ENCODE data around the gene PPP4C.

The PPP4C gene

DNA sequence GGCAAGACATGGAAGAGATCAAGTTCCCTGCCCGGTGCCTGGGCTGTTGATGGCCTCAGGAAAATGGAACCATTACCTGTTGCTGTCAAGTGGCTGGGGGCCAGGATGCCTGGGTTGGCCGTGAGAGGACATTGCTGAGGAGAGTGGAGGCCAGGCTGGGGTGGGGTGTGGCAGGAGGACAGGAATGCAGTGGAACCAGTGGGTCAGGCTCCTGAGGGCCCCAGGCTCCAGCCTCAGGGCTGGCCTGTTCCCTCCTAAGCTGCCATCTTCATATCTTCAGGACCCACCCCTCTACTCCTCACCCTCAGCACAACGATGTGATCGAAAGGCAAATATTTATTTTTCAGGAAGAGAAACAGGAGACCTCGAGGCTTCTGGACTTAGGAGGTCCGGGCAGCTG is 28.7 kb downstream of the PPP4C start:
- no peaks in the 10 kb centered on the region for H4K20me1 ChIP-seq (ENCODE audit: low read depth, low read length)
- H3K27me3 ChIP-seq (ENCODE audit: low read length) = no peaks in the 10 kb centered on the region
- H3K27ac ChIP-seq (ENCODE audit: low read depth, low read length) = no peak overlapping the region
- H3K9me3 ChIP-seq (ENCODE audit: insufficient read depth, low read length) = no peaks in the 10 kb centered on the region
- no peaks in the 10 kb centered on the region for H3K9me2 ChIP-seq (replicated peaks; ENCODE audit: insufficient read depth, low read length)
- H3K9ac ChIP-seq (ENCODE audit: low read length) = no peak overlapping the region
- no peaks in the 10 kb centered on the region for H3K79me2 ChIP-seq (ENCODE audit: insufficient read depth, low read length)
- H2AFZ ChIP-seq (ENCODE audit: low read depth, low read length, severe bottlenecking) = no peak overlapping the region
- no peaks in the 10 kb centered on the region for H3F3A ChIP-seq (ENCODE audit: insufficient read depth)
- H3K4me3 ChIP-seq (ENCODE audit: insufficient read depth, low read length, poor library complexity, severe bottlenecking) = no peak overlapping the region
- H3K36me3 ChIP-seq (ENCODE audit: low read length) = no peaks in the 10 kb centered on the region
- TF ChIP-seq, protein P1, sequence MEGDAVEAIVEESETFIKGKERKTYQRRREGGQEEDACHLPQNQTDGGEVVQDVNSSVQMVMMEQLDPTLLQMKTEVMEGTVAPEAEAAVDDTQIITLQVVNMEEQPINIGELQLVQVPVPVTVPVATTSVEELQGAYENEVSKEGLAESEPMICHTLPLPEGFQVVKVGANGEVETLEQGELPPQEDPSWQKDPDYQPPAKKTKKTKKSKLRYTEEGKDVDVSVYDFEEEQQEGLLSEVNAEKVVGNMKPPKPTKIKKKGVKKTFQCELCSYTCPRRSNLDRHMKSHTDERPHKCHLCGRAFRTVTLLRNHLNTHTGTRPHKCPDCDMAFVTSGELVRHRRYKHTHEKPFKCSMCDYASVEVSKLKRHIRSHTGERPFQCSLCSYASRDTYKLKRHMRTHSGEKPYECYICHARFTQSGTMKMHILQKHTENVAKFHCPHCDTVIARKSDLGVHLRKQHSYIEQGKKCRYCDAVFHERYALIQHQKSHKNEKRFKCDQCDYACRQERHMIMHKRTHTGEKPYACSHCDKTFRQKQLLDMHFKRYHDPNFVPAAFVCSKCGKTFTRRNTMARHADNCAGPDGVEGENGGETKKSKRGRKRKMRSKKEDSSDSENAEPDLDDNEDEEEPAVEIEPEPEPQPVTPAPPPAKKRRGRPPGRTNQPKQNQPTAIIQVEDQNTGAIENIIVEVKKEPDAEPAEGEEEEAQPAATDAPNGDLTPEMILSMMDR (IDR thresholded peaks at IDR 0.05; ENCODE audit: insufficient read depth, low read length, poor library complexity, severe bottlenecking) = no peak
- no peak for TF ChIP-seq EZH2phosphoT487 (conservative IDR thresholded peaks at IDR 0.05; ENCODE audit: low read length)
- H3K4me2 ChIP-seq (ENCODE audit: low read depth, low read length, poor library complexity, severe bottlenecking) = no peak overlapping the region

DNA sequence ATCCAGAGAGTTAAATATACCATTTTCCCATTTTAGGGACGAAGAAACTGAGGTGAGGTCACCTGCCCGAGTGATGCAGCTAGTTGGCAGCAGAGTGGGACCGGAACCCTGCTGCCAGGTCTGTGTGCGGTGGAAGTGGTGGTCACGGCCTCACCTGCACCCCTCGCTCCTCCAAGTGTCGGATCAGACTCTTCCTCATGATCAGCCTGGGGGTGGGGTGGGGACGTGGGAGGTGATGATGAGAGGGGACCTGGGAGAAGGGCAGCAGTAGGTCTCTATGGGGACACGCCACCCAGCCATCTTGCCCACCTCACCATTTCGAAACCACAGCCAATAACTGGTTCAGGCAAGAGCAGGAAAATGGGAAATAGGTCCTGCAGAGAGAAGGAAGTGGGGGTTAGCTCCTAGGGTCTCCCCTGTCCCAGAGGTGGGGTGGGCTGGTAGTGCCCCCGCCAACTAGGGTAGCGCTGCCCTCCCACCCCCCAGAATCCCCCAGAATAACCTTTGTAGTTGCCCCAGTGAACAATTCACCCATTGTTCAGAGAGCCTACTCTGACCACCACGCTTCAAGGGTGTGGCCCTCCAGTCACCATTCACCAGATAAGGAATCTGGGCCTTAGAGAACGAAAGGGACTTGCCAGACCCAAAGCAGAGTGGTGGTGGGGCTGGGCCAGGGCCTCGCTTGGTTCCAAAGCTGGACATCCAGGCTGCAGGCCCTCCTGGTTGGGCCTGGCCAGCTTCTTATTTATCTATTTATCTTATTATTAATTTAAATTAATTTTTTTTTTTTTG is 32.5 kb downstream of the PPP4C start:
- no peak overlapping the region for H3K9ac ChIP-seq (ENCODE audit: low read length)

DNA sequence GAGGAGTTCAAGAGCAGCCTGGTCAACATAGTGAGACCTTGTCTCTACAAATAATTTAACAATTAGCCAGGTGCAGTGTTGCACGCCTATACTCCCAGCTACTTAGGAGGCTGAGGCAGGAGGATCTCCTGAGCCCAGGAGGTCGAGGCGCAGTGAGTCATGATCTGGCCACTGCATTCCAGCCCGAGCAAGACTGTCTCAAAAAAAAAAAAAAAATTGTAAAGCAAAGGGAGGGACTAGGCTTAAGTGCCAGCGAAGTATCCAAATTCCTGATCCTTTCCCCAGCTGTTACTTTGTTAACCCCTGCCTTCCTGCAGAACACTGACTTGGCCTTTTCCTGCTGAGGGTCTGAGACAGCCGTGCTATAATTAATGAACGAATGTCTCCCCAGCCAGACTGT is 34.9 kb downstream of the PPP4C start:
- H3K9ac ChIP-seq (ENCODE audit: low read length) = no peak overlapping the region
- H2AFZ ChIP-seq (ENCODE audit: low read depth, low read length, severe bottlenecking) = no peak overlapping the region
- H3K9me2 ChIP-seq (replicated peaks; ENCODE audit: insufficient read depth, low read length) = no peaks in the 10 kb centered on the region
- H3K27ac ChIP-seq (ENCODE audit: low read depth, low read length) = no peak overlapping the region
- no peak overlapping the region for H3K4me3 ChIP-seq (ENCODE audit: insufficient read depth, low read length, poor library complexity, severe bottlenecking)
- no peaks in the 10 kb centered on the region for H3K27me3 ChIP-seq (ENCODE audit: low read length)
- TF ChIP-seq EZH2phosphoT487 (conservative IDR thresholded peaks at IDR 0.05; ENCODE audit: low read length) = no peak
- TF ChIP-seq, protein P1 (IDR thresholded peaks at IDR 0.05; ENCODE audit: insufficient read depth, low read length, poor library complexity, severe bottlenecking) = no peak
- no peaks in the 10 kb centered on the region for H3K9me3 ChIP-seq (ENCODE audit: insufficient read depth, low read length)
- no peaks in the 10 kb centered on the region for H4K20me1 ChIP-seq (ENCODE audit: low read depth, low read length)
- no peaks in the 10 kb centered on the region for H3K36me3 ChIP-seq (ENCODE audit: low read length)
- no peaks in the 10 kb centered on the region for H3K79me2 ChIP-seq (ENCODE audit: insufficient read depth, low read length)
- peaks cover 7% of the 10 kb centered on the region; the same call in 1 of the 2 replicates for H3F3A ChIP-seq (ENCODE audit: insufficient read depth)
- no peak overlapping the region for H3K4me2 ChIP-seq (ENCODE audit: low read depth, low read length, poor library complexity, severe bottlenecking)

More for the DNA sequence above, 32.5 kb downstream of the PPP4C start:
- H3K4me2 ChIP-seq (ENCODE audit: low read depth, low read length, poor library complexity, severe bottlenecking) = no peak overlapping the region
- no peaks in the 10 kb centered on the region for H3K79me2 ChIP-seq (ENCODE audit: insufficient read depth, low read length)
- H4K20me1 ChIP-seq (ENCODE audit: low read depth, low read length) = no peaks in the 10 kb centered on the region
- TF ChIP-seq EZH2phosphoT487 (conservative IDR thresholded peaks at IDR 0.05; ENCODE audit: low read length) = no peak
- TF ChIP-seq, protein P1 (IDR thresholded peaks at IDR 0.05; ENCODE audit: insufficient read depth, low read length, poor library complexity, severe bottlenecking) = no peak
- no peaks in the 10 kb centered on the region for H3K27me3 ChIP-seq (ENCODE audit: low read length)
- H3F3A ChIP-seq (ENCODE audit: insufficient read depth) = no peaks in the 10 kb centered on the region
- no peaks in the 10 kb centered on the region for H3K36me3 ChIP-seq (ENCODE audit: low read length)
- H3K4me3 ChIP-seq (ENCODE audit: insufficient read depth, low read length, poor library complexity, severe bottlenecking) = no peak overlapping the region
- H3K27ac ChIP-seq (ENCODE audit: low read depth, low read length) = no peak overlapping the region
- no peak overlapping the region for H2AFZ ChIP-seq (ENCODE audit: low read depth, low read length, severe bottlenecking)
- no peaks in the 10 kb centered on the region for H3K9me2 ChIP-seq (replicated peaks; ENCODE audit: insufficient read depth, low read length)
- H3K9me3 ChIP-seq (ENCODE audit: insufficient read depth, low read length) = no peaks in the 10 kb centered on the region

Data from SU-DHL-6 (cell line).